ENCODE data around the gene CCDC12. TPM values are rescaled to one million over a fixed set of nuclear protein-coding genes. Genes with fewer than 3 reads are reported as not detected.

The CCDC12 gene
- total RNA-seq, 1 donor from 2014 or later, result 17.9 TPM

DNA sequence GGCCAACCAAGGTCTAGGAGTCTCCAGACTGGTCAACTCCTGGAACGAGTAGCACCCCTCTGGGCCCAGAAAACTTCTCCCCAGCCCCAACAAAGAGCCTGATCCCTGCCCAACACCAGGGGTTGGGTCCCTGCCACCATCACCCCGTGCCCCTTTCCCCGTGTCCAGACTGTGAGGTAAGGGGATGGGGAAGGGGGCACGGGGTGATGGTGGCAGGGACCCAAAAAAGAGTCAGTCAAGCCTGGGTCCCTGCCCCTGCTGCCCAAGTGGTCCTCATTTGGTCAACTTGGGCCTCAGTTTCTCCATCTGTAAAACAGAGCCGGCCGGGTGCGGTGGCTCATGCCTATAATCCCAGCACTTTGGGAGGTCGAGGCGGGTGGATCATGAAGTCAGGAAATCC lies 1.8 kb upstream of the CCDC12 start:
- Mint-ChIP-seq H3K27me3 (ENCODE audit: insufficient read depth, low read depth) (peaks cover 12% of the 10 kb centered on the region), H3K36me3 (peaks cover 6% of the 10 kb centered on the region), H3K4me1 (peaks cover 35% of the 10 kb centered on the region), H3K4me3 (peak overlapping the region; percentile 100), H3K27ac (no peak overlapping the region), H3K9me3 (no peaks in the 10 kb centered on the region)
- Histone ChIP-seq H3K4me2 (peak overlapping the region; percentile 88), H3F3A (ENCODE audit: low read depth) (no peaks in the 10 kb centered on the region), H3K4me1 (no peaks in the 10 kb centered on the region), H3K36me3 (no peaks in the 10 kb centered on the region), H2AFZ (replicated peaks) (no peak overlapping the region), H3K27me3 (no peaks in the 10 kb centered on the region), H3K9me3 (ENCODE audit: low read depth) (no peaks in the 10 kb centered on the region), H3K9ac (no peak overlapping the region), H3K4me3 (no peak overlapping the region), H3K79me2 (ENCODE audit: low read depth) (peaks cover 31% of the 10 kb centered on the region), H4K20me1 (ENCODE audit: low read depth) (peaks cover 20% of the 10 kb centered on the region), H3K27ac (no peak overlapping the region)
- DNase-seq (ENCODE audit: low spot score), result no peak
- no peak for TF ChIP-seq EZH2phosphoT487 (IDR thresholded peaks at IDR 0.05)
- TF ChIP-seq CTCF (IDR thresholded peaks at IDR 0.05), result no peak
- no peak for TF ChIP-seq EZH2 (IDR thresholded peaks at IDR 0.05)

GRCh38 chr3:46977811-46978195 lies 1.3 kb upstream of the CCDC12 start:
- Histone ChIP-seq H3K27ac (no peak overlapping the region), H3K36me3 (no peaks in the 10 kb centered on the region), H3K4me2 (no peak overlapping the region), H3F3A (ENCODE audit: low read depth) (no peaks in the 10 kb centered on the region), H3K79me2 (ENCODE audit: low read depth) (peaks cover 37% of the 10 kb centered on the region), H3K9ac (no peak overlapping the region), H3K27me3 (no peaks in the 10 kb centered on the region), H3K4me3 (no peak overlapping the region), H3K9me3 (ENCODE audit: low read depth) (no peaks in the 10 kb centered on the region), H2AFZ (replicated peaks) (no peak overlapping the region), H4K20me1 (ENCODE audit: low read depth) (peaks cover 22% of the 10 kb centered on the region), H3K4me1 (no peaks in the 10 kb centered on the region)
- TF ChIP-seq CTCF (IDR thresholded peaks at IDR 0.05), result no peak
- no peak for TF ChIP-seq EZH2 (IDR thresholded peaks at IDR 0.05)
- no peak for TF ChIP-seq EZH2phosphoT487 (IDR thresholded peaks at IDR 0.05)
- Mint-ChIP-seq H3K4me1 (peaks cover 35% of the 10 kb centered on the region), H3K9me3 (no peaks in the 10 kb centered on the region), H3K4me3 (peak overlapping the region; percentile 100), H3K27ac (peak overlapping the region; percentile 84), H3K27me3 (ENCODE audit: insufficient read depth, low read depth) (peaks cover 12% of the 10 kb centered on the region), H3K36me3 (peaks cover 6% of the 10 kb centered on the region)
- DNase-seq (ENCODE audit: low spot score), result no peak

GRCh38 chr3:46974421-46975171 lies 1.9 kb downstream of the CCDC12 start:
- Mint-ChIP-seq H3K4me3 (peak overlapping the region; percentile 100), H3K27me3 (ENCODE audit: insufficient read depth, low read depth) (peaks cover 10% of the 10 kb centered on the region), H3K36me3 (peaks cover 8% of the 10 kb centered on the region), H3K4me1 (peaks cover 32% of the 10 kb centered on the region), H3K9me3 (no peaks in the 10 kb centered on the region), H3K27ac (no peak overlapping the region)
- TF ChIP-seq EZH2 (IDR thresholded peaks at IDR 0.05) (no peak), EZH2phosphoT487 (IDR thresholded peaks at IDR 0.05) (no peak), CTCF (IDR thresholded peaks at IDR 0.05) (no peak)
- no peaks in the 10 kb centered on the region for H3K27me3 ChIP-seq
- no peaks in the 10 kb centered on the region for H3K4me1 ChIP-seq
- no peak overlapping the region for H3K4me3 ChIP-seq
- no peaks in the 10 kb centered on the region for H3K36me3 ChIP-seq
- H4K20me1 ChIP-seq (ENCODE audit: low read depth), result peaks cover 54% of the 10 kb centered on the region
- peaks cover 69% of the 10 kb centered on the region for H3K79me2 ChIP-seq (ENCODE audit: low read depth)
- H3K9me3 ChIP-seq (ENCODE audit: low read depth), result no peaks in the 10 kb centered on the region
- H3K27ac ChIP-seq, result no peak overlapping the region
- peak overlapping the region; percentile 76 for H3K4me2 ChIP-seq
- H2AFZ ChIP-seq (replicated peaks), result no peak overlapping the region
- DNase-seq (ENCODE audit: low spot score), result no peak
- no peak overlapping the region for H3K9ac ChIP-seq
- no peaks in the 10 kb centered on the region for H3F3A ChIP-seq (ENCODE audit: low read depth)
